GM12878 (cell line): Measurements from ENCODE around the gene CCDC78. TPM values are rescaled to one million over a fixed set of nuclear protein-coding genes. Genes with fewer than 3 reads are reported as not detected.

Experiments used
- ATAC-seq: fragments of 200-7000 bp; cut with Tn5 transposase; 3 replicates; pipeline ENCODE4 v1.9.1; 2020; ENCODE audit warnings: mild to moderate bottlenecking, moderate library complexity
- BruUV-seq: library from RNA; stranded (reverse); fragments of 400-500 nt; replicated peaks from 2 replicates; lab custom pipeline; 2021; lab: Mats Ljungman, UMichigan
- CTCF ChIA-PET: fragments of 300-600 bp; sonication (Branson Sonifier 250); formaldehyde crosslinking; extraction: SDS; loops from one replicate; lab custom pipeline; 2021; ENCODE audit warnings: inconsistent platforms; lab: Yijun Ruan, JAX
- POLR2A ChIA-PET: fragments of 350-600 bp; formaldehyde crosslinking; extraction: SDS; loops from one replicate; lab custom pipeline; 2021; ENCODE audit warnings: inconsistent platforms; lab: Charles Lee
- RAD21 ChIA-PET: fragments of 300-600 bp; sonication (Branson Sonifier 250); formaldehyde crosslinking; loops from one replicate; lab custom pipeline; 2023; ENCODE audit warnings: antibody characterized with exemption; ENCODE audit not compliant: unreplicated experiment; lab: Charles Lee
- SMC1A ChIA-PET: fragments of 300-600 bp; sonication (Branson Sonifier 250); formaldehyde crosslinking; loops from one replicate; lab custom pipeline; 2023; ENCODE audit not compliant: unreplicated experiment, uncharacterized antibody; lab: Charles Lee
- DNase-seq: peaks from one replicate; pipeline ENCODE4 v3.0.0-alpha.2; 2011; ENCODE audit warnings: low read depth, low spot score
- FAIRE-seq: peaks from 3 replicates; lab custom pipeline; 2011; peaks lifted over from hg19 to GRCh38; lab: Jason Lieb, UNC
- H2AFZ ChIP-seq: 2 replicates; pipeline ENCODE4 v1.6.0; 2011; ENCODE audit warnings: low read depth, low read length, control low read depth; ENCODE audit not compliant: control insufficient read depth
- H3K27ac ChIP-seq: 2 replicates; pipeline ENCODE4 v1.5.1; 2011; ENCODE audit warnings: control low read depth; ENCODE audit not compliant: control insufficient read depth, insufficient read depth
- H3K27me3 ChIP-seq, 2 experiments: replicated peaks in 1 of 2; 2 replicates each; pipeline versions ENCODE4 v1.6.0 to v1.6.1; 2011; ENCODE audit warnings: low read length in 1 of 2; ENCODE audit not compliant: control insufficient read depth in 2 of 2, insufficient read depth in 2 of 2
- H3K36me3 ChIP-seq, 2 experiments: 2 replicates each; pipeline ENCODE4 v1.5.1; 2011; ENCODE audit warnings: low read length in 1 of 2; ENCODE audit not compliant: control insufficient read depth in 2 of 2, insufficient read depth in 2 of 2
- H3K4me1 ChIP-seq: 2 replicates; pipeline ENCODE4 v1.6.1; 2011; ENCODE audit warnings: mild to moderate bottlenecking, low read length, moderate library complexity, mixed read lengths; ENCODE audit not compliant: control insufficient read depth, insufficient read depth
- H3K4me2 ChIP-seq: 2 replicates; pipeline ENCODE4 v1.6.0; 2011; ENCODE audit warnings: control low read depth; ENCODE audit not compliant: control insufficient read depth, insufficient read depth
- H3K4me3 ChIP-seq: fragments of 200-600 bp; sonication (generic); 2 replicates; pipeline ENCODE4 v1.5.1; 2016
- H3K79me2 ChIP-seq: 2 replicates; pipeline ENCODE4 v1.6.0; 2011; ENCODE audit warnings: low read length; ENCODE audit not compliant: control insufficient read depth, insufficient read depth
- H3K9ac ChIP-seq: 2 replicates; pipeline ENCODE4 v1.8.0; 2011; ENCODE audit warnings: low read length, control low read depth, mixed read lengths; ENCODE audit not compliant: control insufficient read depth, insufficient read depth
- H3K9me3 ChIP-seq: replicated peaks from 3 replicates; pipeline ENCODE4 v1.5.1; 2011; ENCODE audit warnings: mild to moderate bottlenecking, low read length; ENCODE audit not compliant: control insufficient read depth, insufficient read depth
- H4K20me1 ChIP-seq: 2 replicates; pipeline ENCODE4 v1.6.0; 2011; ENCODE audit not compliant: control insufficient read depth, insufficient read depth
- BCL3 ChIP-seq: IDR thresholded peaks from 2 replicates; pipeline ENCODE4 v1.6.1; 2011; ENCODE audit warnings: borderline replicate concordance, low read depth, mild to moderate bottlenecking, moderate library complexity, low read length; ENCODE audit not compliant: insufficient read depth, poor library complexity, severe bottlenecking
- CHD4 ChIP-seq: fragments of 200-600 bp; sonication (generic); IDR thresholded peaks from 2 replicates; pipeline ENCODE4 v1.6.1; 2016; ENCODE audit warnings: mild to moderate bottlenecking
- FOS ChIP-seq: IDR thresholded peaks from 3 replicates; pipeline ENCODE4 v1.6.1; 2011; ENCODE audit warnings: borderline replicate concordance; ENCODE audit not compliant: insufficient read length; ENCODE audit errors: extremely low read depth
- IRF5 ChIP-seq: fragments of 450-650 bp; IDR thresholded peaks from 2 replicates; pipeline ENCODE4 v1.6.1; 2017; ENCODE audit warnings: borderline replicate concordance
- JUNB ChIP-seq: IDR thresholded peaks from 2 replicates; pipeline ENCODE4 v1.6.1; 2016; ENCODE audit warnings: antibody characterized with exemption, mild to moderate bottlenecking
- NBN ChIP-seq: fragments of 450-650 bp; IDR thresholded peaks from 2 replicates; pipeline ENCODE4 v1.6.1; 2016
- NR2C1 ChIP-seq: fragments of 450-650 bp; IDR thresholded peaks from 2 replicates; pipeline ENCODE4 v1.6.1; 2017; ENCODE audit warnings: antibody characterized with exemption, mild to moderate bottlenecking, moderate library complexity
- POLR2AphosphoS2 ChIP-seq: IDR thresholded peaks from 2 replicates; pipeline ENCODE4 v1.6.1; 2011; ENCODE audit warnings: low read depth, mild to moderate bottlenecking, low read length, improper control_type of control experiment, moderate library complexity
- SREBF1 ChIP-seq: IDR thresholded peaks from 2 replicates; pipeline ENCODE4 v1.6.1; 2012; ENCODE audit warnings: mild to moderate bottlenecking, low read length
- STAT3 ChIP-seq: IDR thresholded peaks from 2 replicates; pipeline ENCODE4 v1.6.1; 2011; ENCODE audit warnings: low read depth, low read length, improper control_type of control experiment
- TBL1XR1 ChIP-seq: IDR thresholded peaks from 2 replicates; pipeline ENCODE4 v1.6.1; 2012; ENCODE audit warnings: low read depth, low read length, improper control_type of control experiment
- ZNF24 ChIP-seq: fragments of 450-650 bp; IDR thresholded peaks from 2 replicates; pipeline ENCODE4 v1.6.1; 2017; ENCODE audit warnings: antibody characterized with exemption, mild to moderate bottlenecking
- WGBS: methylation state at CpG from one replicate; pipeline ENCODE4 v1.1.6; 2016; ENCODE audit warnings: low lambda C conversion rate; ENCODE audit not compliant: insufficient replicate concordance, insufficient coverage; ENCODE audit errors: missing lambda C conversion rate; 5-methylcytosine and 5-hydroxymethylcytosine counted together
- in situ Hi-C: fragments of 300-500 bp; cut with MboI; formaldehyde crosslinking; loops from 9 replicates; pipeline ENCODE4 v1.14.3; 2018; ENCODE audit warnings: mixed read lengths
- intact Hi-C: fragments of 100-400 bp; cut with micrococcal nuclease; formaldehyde crosslinking; loops from one replicate; pipeline ENCODE4 v1.14.2; 2022; ENCODE audit not compliant: unreplicated experiment
- polyA plus RNA-seq, 11 experiments: library from polyadenylated mRNA; depleted of rRNA in 4 of 11; unstranded in 6 of 11; stranded (reverse) in 5 of 11; fragments of >200 nt; fragmentation: Nextera tagmentation in 4 of 11; fragmentation: Illumina TruSeq in 1 of 11; extraction: Ambion mirVana in 4 of 11; extraction: Trizol in 1 of 11; gene quantifications; 1 replicate in 1 of 11; 2 replicates in 10 of 11; pipeline versions ENCODE4 v1.2.1 to v1.2.3, GENCODE V29; 2011 to 2016; ENCODE audit warnings: inconsistent platforms in 2 of 11, missing spikeins in 2 of 11, low read depth in 1 of 11
- total RNA-seq, 4 experiments: library from RNA; depleted of rRNA in 3 of 4; stranded (reverse); fragments of >200 nt in 3 of 4; fragmentation: Illumina TruSeq in 1 of 4; extraction: Trizol in 1 of 4; gene quantifications; 2 replicates each; pipeline versions ENCODE4 v1.2.1 to v1.2.3, GENCODE V29; 2013 to 2021
- TF ChIP-seq, protein P1 (sequence below): IDR thresholded peaks from 2 replicates; pipeline ENCODE4 v1.6.1; 2012; ENCODE audit warnings: low read depth, low read length, improper control_type of control experiment

The CCDC78 gene
- total and polyA plus RNA-seq, 10 of the 15 experiments (the other 5 are each of a cell fraction or from before 2014, with no cell fraction given), result 0.10 to 26.2 (median 5.4) TPM

DNA sequence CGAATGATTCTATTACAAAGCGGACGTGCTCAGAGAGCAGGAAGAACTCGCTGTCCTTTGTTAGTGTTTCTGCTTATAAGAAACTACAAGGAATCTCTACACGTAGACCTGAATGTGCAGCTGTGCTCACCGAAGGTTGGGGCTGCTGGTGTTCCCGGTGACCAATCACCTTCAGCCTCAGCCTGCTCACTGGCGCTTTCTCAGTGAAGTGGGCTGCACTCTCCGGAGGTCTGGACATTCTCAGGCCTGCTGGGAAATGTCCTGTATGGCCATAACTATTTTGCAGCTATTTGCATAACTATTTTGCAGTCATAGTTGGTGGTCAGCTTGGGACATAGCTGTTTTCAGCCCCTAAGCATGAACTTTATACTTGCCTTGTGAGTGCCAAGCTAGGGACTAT lies 24.2 kb upstream of the CCDC78 start:
- DNase-seq, result no peak
- Histone ChIP-seq H2AFZ (no peak overlapping the region), H3K4me3 (no peak overlapping the region), H3K36me3 (no peaks in the 10 kb centered on the region), H3K9ac (no peak overlapping the region), H3K27ac (no peak overlapping the region), H3K4me1 (no peaks in the 10 kb centered on the region), H3K9me3 (no peaks in the 10 kb centered on the region), H3K79me2 (no peaks in the 10 kb centered on the region), H3K27me3 (no peaks in the 10 kb centered on the region; a peak in 2 of 4 replicates), H3K4me2 (no peak overlapping the region), H4K20me1 (no peaks in the 10 kb centered on the region)
- in situ Hi-C loops (no loop called here), intact Hi-C loops (no loop called here)
- ChIA-PET SMC1A (no interaction called here), RAD21 (no interaction called here), CTCF (interaction anchor here (1.1 kb wide), 1 partner anchor 38 kb away, joined by 7 read pairs; no protein-coding TSS in a partner anchor), POLR2A (interaction anchor here (0.9 kb wide), 1 partner anchor 9 kb away, joined by 3 read pairs; the partner anchor contains the start of gene CIAO3)
- no peak for ATAC-seq
- no peak for FAIRE-seq
- no TSS peak for BruUV-seq
- TF ChIP-seq ZNF24, result no peak
- TF ChIP-seq CHD4, result no peak
- 39% methylated on average over 9 of the region's 9 CpGs for WGBS

DNA sequence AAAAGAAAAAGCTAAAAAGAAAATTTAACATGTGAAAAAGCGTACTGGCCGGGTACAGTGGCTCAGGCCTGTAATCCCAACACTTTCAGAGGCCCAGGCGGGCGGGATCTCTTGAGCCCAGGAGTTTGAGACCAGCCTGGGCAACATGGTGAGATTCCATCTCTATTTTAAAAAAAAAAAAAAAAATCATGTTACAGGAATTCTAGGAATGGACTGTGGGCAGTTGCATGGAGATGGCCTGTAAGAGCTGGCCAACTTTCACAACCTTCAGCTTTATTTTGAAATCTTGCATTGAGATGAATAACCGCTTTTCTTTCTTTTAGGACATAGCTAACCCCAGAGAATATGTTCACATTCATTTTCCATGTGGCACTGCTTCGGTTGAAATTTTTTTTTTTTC lies 22.8 kb upstream of the CCDC78 start:
- TF ChIP-seq NBN (no peak), TBL1XR1 (no peak), JUNB (no peak), FOS (no peak), NR2C1 (no peak), STAT3 (no peak), SREBF1 (no peak), POLR2AphosphoS2 (no peak), IRF5 (no peak), BCL3 (no peak)
- TF ChIP-seq, protein P1, sequence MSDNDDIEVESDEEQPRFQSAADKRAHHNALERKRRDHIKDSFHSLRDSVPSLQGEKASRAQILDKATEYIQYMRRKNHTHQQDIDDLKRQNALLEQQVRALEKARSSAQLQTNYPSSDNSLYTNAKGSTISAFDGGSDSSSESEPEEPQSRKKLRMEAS, result no peak
- FAIRE-seq (no peak), ATAC-seq (no peak), DNase-seq (no peak)
- H3K27ac ChIP-seq, result no peak overlapping the region
- BruUV-seq, result no TSS peak
- no peak overlapping the region for H2AFZ ChIP-seq
- H3K4me2 ChIP-seq, result no peak overlapping the region
- no peaks in the 10 kb centered on the region for H3K9me3 ChIP-seq
- no peaks in the 10 kb centered on the region for H3K36me3 ChIP-seq
- H3K79me2 ChIP-seq, result no peaks in the 10 kb centered on the region
- H3K4me3 ChIP-seq, result no peak overlapping the region
- in situ Hi-C loops, result no loop called here
- WGBS, result 17% methylated on average over 6 of the region's 6 CpGs
- intact Hi-C loops, result no loop called here
- CTCF ChIA-PET, result interaction anchor here (0.5 to 0.7 kb wide), 2 partner anchors 28 to 61 kb away, joined by 3 to 4 read pairs; no protein-coding TSS in a partner anchor
- H4K20me1 ChIP-seq, result no peaks in the 10 kb centered on the region
- no peaks in the 10 kb centered on the region for H3K4me1 ChIP-seq
- POLR2A ChIA-PET, result no interaction called here
- SMC1A ChIA-PET, result no interaction called here
- RAD21 ChIA-PET, result no interaction called here
- H3K9ac ChIP-seq, result no peak overlapping the region
- H3K27me3 ChIP-seq, result no peaks in the 10 kb centered on the region; a peak in 1 of 4 replicates
